ENCODE results near the gene ASXL3.

DNA sequence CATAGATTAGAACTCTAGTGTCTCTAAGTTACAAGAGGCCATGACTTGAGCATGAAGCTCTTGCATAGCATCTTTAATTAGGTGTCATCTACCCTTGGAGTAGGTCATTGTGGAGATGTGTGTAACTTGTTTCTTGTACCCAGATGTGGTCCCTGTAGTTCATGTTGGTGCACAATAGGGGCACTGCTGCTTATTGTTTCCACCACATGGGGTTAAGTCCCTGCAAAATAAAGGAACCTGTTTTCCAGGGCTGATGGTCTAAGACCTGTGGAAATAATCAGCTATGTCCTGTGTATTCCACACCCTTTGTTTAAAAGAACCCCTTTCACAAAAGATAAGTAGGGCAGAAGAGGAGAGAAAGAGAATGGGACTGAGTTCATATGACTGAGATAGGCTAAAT is 28.6 kb downstream of the ASXL3 start:
- TF ChIP-seq POLR2AphosphoS5 (IDR thresholded peaks at IDR 0.05; ENCODE audit: low read depth, low read length), result no peak
- no peak for TF ChIP-seq TAF1 (IDR thresholded peaks at IDR 0.05; ENCODE audit: borderline replicate concordance, insufficient read depth, low read length)
- TF ChIP-seq SIN3A (IDR thresholded peaks at IDR 0.05; ENCODE audit: borderline replicate concordance, insufficient read depth, low read length), result no peak
- TF ChIP-seq, protein P1, sequence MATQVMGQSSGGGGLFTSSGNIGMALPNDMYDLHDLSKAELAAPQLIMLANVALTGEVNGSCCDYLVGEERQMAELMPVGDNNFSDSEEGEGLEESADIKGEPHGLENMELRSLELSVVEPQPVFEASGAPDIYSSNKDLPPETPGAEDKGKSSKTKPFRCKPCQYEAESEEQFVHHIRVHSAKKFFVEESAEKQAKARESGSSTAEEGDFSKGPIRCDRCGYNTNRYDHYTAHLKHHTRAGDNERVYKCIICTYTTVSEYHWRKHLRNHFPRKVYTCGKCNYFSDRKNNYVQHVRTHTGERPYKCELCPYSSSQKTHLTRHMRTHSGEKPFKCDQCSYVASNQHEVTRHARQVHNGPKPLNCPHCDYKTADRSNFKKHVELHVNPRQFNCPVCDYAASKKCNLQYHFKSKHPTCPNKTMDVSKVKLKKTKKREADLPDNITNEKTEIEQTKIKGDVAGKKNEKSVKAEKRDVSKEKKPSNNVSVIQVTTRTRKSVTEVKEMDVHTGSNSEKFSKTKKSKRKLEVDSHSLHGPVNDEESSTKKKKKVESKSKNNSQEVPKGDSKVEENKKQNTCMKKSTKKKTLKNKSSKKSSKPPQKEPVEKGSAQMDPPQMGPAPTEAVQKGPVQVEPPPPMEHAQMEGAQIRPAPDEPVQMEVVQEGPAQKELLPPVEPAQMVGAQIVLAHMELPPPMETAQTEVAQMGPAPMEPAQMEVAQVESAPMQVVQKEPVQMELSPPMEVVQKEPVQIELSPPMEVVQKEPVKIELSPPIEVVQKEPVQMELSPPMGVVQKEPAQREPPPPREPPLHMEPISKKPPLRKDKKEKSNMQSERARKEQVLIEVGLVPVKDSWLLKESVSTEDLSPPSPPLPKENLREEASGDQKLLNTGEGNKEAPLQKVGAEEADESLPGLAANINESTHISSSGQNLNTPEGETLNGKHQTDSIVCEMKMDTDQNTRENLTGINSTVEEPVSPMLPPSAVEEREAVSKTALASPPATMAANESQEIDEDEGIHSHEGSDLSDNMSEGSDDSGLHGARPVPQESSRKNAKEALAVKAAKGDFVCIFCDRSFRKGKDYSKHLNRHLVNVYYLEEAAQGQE (IDR thresholded peaks at IDR 0.05; ENCODE audit: insufficient read depth in 1 of 2, low read depth in 2 of 2, low read length in 2 of 2), result no peak
- no peak for TF ChIP-seq FOXP2 (optimal IDR thresholded peaks at IDR 0.05; ENCODE audit: borderline replicate concordance, extremely low read depth, extremely low read length, insufficient read depth)

All from PFSK-1 (cell line).